Renal pelvis (tissue), 4 donors: ENCODE results near the gene NUF2. TPM values are rescaled to one million over a fixed set of nuclear protein-coding genes. Genes with fewer than 3 reads are reported as not detected.
"Not testable (repeated sequence)": the region's sequence is repeated elsewhere in the genome, so short reads cannot be mapped to it uniquely, and the experiment has no call there.

ENCODE experiments used
- DNase-seq: peaks from one replicate; pipeline ENCODE4 v3.0.0-alpha.2; 2013
- polyA plus RNA-seq, 3 donors: library from polyadenylated mRNA; unstranded; fragments of 120-200 nt; gene quantifications; one replicate each; pipeline ENCODE4 v1.2.1, GENCODE V29; 2013; ENCODE audit not compliant: insufficient read length in 3 of 3

Gene NUF2
- polyA plus RNA-seq, 3 donors: 24.0 to 29.9 (median 26.6) TPM

DNA sequence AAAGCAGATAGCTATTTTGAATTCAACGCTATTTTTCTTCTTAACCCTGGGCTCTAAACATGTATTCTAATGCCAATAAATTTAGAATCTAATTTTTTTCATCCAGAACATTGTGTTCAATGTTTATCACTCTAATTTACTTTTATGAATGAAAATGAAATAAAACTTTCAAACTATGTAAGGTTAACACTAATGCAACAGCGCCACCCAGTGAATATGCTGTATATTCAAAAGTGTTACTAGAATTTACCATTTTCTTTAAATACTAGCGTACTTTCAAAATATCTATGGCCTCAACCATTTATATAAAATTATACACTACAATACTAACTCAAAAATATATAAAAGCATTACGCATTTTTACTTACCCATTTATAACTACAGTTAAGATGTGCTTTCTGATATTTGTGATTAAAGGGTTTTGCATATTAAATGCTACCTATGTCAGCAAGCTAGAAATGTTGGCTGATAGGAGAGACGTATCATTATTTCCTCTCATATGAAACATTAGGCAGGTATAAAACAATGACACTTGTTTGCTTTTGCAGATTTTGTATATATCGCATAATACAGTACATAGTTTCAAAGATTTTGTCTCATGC is 5.9 kb upstream of the NUF2 start:
- peak; percentile 28 for DNase-seq

DNA sequence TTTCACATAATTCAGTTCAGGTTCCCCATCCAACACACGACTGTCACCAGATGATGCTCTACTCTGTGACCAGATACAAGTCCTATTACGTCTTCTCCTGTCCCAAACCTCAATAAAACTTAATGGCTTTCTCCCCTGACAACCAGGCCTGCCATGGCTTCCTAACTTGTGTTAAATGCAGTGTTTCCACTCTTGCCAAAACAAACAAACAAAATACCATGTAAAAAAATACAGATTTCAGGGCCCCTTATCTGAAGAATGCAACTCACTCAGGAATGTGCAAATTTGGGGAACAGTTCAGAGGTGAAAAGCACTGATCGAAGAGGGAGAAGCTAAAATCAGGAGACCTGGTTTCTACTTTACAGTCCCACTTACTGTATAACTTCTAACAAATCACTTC is 863 bp upstream of the NUF2 start:
- peak; percentile 10 for DNase-seq

DNA sequence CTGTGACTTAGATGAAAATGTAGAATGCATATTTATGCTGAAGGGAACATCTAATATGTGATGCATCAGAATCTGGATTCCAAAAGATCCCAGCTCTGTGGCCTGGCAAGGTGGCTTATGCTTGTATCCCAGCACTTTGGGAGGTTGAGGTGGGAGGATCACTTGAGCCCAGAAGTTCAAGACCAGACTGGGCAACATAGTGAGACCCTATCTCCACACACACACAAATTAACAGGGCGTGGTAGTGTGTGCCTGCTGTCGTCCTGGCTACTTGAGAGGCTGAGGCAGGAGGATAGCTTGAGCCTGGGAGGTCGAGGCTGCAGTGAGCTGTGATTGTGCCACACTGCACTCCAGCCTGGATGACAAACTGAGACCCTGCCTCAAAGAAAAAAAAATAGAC is 1.6 kb downstream of the NUF2 start:
- DNase-seq: not testable (repeated sequence)

DNA sequence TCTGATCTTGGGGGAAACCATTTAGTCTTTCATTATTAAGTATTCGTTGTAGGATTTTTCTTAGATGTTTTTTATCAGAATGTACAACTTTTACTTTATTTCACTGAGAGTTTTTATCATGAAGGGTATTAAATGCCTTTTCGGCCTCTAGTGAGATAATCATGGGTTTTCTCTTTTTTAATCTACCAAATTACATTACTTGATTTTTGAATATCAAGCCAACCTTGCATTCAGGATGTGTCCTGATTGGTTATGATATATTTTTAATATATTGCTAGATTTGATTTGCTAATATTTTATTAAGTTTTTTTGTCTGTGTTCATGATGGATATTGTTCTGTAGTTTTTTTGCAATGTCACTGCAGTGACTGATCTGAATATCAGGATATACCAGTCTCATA is 9.4 kb downstream of the NUF2 start:
- DNase-seq: no peak

DNA sequence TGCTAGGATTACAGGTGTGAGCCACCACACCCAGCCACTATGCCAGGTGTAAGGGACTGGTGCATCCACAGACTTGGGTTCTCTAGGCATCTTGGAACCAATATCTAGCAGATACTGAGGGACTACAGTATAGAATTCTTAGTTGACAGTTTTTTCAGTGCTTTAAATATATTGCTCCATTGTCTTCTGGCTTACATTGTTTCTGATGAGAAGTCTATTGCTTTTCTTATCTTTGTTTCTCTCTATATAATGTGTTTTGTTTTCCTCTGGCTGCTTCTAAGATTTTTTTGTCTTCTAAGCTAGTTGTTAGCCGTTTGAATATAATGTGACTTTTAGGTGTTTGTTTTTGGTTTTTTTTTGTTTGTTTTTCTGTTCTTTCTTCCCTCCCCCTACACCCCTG is 13.5 kb downstream of the NUF2 start:
- DNase-seq: no peak

DNA sequence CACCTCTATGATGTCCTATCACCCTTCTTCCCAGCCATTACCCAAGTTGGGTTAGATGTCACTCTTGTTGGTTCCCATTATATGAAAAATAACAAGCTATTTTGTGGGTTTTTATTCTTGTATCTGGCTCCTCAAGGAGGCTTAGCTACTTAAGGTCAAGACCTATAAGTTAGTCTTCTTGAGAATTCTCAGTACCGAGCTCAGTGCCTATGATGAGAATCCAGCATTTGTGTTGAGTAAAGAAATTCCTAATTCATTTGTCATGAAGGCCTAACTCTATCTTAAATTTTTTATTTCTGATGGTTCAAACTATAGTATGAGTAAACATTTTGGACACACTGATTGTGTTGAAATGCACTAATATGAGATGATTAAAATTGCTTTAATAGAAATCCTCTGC is 15.9 kb downstream of the NUF2 start:
- no peak for DNase-seq

DNA sequence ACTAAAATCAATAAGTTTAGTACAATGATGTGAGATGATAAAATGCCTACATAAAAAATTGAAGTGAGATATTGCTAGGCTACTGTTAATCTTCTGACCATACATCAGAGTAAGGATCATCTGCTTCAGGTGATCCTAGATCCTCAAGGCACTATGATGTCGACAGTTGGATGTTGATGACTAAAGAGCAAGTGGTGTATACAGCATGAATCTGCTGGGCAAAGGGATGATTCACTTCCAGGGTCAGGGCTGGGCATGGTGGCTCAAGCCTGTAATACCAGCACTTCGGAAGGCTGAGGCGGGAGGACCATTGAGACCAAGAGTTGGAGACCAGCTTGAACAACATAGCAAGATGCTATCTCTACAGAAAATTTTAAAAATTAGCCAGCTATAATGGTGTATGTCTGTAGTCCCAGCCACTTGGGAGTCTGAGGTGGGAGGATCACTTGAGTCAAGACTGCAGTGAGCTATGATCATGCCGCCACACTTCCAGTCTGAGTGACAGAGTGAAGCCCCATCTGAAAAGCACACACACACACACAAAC is 24.6 kb downstream of the NUF2 start:
- DNase-seq: no peak

DNA sequence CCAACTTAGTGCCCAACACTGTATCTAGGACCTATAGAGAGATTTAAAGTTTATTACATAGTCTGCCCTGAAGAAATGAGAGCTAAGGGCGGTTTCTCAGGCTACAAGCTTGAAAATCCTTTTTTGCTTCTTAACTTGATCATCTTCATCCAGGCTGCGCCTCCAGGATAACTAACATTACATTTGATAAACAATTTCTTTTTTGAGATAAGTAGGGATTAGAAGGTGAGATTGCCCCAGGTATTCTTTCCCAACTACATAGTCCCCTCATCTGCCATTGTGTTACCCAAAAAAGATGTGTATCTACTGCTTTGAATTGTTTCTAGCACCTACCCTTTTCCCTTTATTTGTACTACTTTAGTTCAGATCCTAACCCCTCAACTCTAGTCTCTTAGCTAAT is 25.4 kb downstream of the NUF2 start:
- DNase-seq: no peak

DNA sequence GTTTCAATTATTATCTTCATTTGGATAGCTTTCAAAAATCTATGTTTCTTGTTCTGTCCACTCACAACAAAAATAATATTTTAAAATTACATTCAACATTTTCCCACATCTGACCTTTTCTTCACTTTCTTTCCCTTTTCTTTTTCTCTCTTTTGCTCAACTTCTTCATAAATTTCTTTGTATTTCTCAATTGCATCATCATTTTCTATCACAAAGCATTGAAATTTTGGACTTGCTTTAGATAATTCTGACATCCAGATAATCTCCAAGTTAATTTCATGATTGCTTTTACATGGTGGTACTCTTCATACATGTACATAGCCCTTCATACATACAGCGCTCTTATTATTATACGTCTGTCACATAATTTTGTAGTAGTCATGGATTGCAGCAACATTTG is 30.2 kb downstream of the NUF2 start:
- DNase-seq: no peak

DNA sequence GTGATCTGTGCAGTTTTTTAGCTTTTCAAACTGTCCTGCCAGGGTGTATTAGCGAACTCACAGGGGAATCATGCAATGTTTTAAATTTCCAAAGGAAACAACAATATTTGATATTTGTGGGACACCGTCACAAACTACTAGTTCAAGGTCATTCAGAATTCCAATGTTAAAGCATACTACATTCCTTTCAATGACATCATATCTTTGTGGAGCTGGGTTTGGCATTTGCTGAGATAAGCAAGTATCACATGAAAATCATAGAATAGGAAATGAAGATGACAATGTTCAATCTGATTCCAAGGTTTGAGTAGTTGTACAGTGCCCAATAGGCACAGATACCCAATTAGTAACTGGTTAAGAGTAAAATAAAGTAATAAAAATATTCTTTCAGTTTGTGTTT is 35.6 kb downstream of the NUF2 start:
- DNase-seq: no peak

DNA sequence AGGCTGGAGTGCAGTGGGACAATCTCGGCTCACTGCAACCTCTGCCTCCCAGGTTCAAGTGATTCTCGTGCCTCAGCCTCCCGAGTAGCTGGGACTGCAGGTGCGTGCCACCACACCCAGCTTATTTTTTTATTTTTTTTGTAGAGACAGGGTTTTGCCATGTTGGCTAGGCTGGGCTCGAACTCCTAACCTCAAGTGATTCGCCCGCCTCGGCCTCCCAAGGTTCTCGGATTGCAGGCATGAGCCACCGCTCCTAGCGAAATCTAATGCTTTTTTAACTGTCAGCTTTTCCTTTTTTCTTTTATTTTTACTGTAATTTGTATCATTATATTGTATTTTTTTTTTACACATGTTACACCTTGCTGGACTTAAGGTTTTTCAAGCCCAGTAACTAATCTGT is 36.4 kb downstream of the NUF2 start:
- DNase-seq: not testable (repeated sequence)

DNA sequence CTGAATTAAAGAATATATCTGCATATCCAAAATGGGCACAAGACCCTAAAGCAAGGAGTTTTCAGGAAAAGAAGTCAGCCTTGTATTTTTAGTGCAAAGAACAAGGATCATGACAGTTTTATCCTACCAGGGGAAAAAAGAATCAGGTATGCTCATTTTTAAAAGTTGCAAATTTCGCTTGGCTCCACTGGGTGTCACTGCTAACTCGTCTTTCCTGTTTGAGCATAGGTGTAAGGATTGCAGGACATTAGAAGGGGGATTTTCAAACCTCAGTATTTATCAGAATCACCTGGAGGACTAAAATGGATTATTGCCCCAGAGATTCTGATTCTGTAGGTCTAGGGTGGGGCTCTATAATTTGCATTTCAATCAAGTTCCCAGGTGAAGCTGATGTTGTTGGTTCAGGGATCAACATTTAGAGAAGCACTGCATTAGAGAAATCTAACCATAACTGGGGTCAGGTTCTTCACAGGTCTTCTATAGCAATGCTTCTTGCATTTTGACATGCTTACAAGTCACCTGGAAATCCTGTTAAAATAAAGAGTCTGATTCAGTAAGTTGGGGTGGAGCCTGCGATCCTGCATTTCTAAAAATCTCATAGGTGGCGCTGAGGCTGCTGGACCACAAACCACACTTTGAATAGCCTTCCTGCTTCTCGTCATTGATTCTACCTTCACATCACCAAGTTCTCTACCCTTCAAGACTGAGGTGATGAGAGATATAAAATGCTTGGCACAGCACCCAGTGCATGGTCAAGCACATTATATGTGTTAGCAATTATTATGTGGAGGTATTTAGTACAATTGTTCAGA is 39.6 kb downstream of the NUF2 start:
- DNase-seq: peak; percentile 19

DNA sequence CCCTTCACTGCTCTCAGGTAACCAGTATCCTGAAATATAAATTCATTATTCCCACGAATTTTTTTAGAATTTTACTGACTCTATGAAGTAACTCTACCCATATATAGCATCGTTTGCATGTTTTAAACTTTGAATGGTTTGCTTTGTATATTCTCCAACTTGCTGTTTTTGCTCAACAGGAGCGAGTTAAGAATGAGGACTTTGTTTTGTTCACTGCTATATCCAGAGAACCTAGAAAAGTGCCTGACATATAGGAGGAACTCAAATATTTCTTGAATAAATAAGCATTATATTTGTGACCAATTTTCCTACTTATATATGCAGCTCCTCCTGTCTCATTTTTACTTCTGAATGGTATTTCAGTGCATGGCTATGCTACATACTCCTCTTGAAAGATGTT is 43.4 kb downstream of the NUF2 start:
- DNase-seq: no peak

DNA sequence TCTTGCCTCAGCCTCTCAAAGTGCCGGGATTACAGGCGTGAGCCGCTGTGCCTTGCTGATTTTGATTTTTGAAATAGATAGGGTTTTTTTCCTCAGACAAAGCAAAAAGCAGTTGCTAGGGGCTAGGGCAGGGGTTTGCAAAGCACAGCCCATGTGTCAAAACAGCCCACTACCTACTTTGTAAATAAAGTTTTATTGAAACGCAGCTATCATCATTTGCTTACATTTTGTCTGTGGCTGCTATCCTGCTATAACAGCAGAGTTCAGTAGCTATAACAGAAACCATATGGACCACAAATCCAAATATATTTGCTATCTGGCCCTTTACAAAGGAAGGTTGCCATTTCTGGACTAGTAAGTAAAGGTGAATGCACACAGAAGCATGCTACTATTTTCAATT is 44.8 kb downstream of the NUF2 start:
- no peak for DNase-seq

DNA sequence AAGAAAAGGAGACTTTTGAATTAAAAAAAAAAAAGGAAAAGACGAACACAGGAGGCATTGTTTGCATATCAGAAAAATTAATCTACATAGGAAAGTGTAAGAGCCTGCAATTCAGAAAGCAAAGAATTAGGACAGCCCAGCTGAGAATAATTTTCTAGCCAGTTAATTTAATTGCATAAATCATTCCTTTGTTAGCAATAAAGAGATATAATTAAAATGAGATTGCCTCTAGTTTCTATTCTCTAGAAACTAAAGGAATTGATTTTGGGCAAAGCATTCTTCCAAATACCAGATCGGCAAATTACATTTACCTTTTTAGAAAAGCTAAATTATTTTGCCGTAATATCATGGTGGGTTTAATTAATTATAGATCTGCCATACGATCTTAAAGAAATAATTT is 46.0 kb downstream of the NUF2 start:
- DNase-seq: no peak

DNA sequence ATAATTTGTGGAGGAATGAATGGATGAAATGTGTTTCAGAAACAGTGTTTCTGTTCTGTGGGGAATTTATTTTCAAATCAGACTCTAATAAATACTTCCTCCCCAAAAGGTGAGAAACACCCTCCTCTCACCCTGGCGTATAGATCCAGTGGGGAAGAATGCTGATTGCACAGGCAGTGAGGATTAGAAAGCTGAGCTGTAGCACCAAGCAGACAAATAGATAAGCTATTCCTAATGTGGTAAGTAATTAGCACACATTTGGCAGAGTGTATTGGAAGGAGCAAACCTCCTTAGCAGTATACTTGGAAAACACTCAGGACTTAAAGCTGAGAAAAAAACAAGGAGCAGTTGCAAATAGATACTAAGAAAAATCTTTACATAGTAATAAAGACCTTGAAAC is 50.8 kb downstream of the NUF2 start:
- DNase-seq: no peak

DNA sequence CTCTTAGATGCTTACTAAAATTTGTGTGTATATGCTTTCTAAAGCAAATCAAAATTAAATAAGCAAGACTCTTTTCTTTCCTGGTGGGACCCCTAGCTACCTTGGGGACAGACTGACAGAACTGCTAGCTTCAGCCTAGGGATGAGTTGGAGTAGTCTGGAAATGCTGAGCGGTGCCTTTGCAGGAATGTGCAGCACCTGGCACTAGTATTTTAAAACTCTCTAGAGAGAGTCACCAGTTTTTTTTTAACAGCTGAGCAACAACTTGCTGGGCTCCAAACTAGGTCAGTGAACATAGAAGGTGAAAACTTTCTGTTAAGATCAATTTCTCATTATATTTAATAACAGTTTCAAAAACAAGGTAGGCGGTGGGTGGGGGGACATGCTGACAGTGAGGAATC is 56.8 kb downstream of the NUF2 start:
- no peak for DNase-seq

DNA sequence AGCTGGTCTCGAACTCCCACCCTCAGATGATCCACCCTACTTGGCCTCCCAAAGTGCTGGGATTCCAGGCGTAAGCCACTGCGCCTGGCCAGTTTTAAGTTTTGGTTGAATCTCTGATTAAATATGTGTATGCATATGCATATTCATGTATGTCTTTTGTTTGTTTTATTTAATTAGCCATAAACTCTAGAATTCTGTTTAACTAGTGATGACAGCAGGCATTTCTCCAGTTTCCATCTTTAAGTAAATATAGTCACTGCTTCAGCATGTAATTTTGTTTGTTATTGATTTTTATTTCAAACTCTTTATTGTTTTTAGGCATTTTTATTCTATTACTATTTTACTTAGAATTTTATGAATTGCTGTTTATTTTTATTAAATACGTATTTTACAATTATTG is 58.0 kb downstream of the NUF2 start:
- no peak for DNase-seq

DNA sequence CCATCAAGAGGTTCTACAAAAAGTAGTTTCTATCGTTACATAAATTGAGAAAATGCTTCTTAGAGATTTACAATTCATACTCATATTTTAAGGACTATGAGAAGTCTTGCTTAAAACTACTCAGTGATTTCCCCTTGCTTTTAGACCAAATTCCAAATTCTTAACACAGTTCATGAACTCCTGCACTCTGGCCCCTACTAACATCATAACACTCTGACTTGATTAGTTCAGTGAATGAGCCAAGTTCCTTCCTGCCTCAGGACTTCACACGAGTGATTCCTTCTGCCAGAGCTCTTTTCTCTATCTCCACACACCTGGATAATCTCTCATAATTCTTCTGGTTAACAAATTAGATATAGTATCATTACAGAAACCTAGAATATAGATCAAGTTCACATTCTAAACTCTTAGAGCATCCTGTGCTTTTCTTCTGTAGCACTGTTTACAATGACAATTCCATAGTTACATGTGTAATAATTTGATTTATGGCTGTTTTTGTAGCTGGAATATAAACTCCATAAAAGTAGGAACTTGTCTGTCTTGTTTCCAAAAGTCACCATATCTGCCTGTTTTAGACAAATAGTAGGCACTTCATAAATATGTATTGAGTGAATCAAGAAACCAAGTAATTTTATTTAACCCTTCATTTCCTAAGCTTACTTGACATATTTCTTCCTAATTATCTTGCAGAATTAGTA is 59.9 kb downstream of the NUF2 start:
- DNase-seq: peak; percentile 35

DNA sequence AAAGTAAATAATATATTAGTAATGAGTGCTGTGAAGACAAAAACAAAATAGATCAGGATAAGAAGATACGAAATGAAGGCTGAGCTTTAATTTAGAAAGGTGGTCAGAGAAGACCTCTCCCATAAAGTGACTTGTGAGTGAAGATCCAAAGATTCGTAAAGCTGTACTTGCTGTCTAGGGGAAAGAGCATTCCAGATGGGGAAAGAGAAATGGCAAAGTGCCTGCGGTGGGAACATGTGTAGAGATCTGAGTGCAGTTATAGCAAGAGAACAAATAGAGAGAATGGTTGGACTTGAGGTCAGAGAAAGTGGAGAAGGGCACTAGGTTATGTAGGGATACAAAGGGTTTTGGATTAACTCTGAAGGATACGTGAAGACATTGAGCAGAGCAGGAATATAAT is 60.6 kb downstream of the NUF2 start:
- DNase-seq: no peak

DNA sequence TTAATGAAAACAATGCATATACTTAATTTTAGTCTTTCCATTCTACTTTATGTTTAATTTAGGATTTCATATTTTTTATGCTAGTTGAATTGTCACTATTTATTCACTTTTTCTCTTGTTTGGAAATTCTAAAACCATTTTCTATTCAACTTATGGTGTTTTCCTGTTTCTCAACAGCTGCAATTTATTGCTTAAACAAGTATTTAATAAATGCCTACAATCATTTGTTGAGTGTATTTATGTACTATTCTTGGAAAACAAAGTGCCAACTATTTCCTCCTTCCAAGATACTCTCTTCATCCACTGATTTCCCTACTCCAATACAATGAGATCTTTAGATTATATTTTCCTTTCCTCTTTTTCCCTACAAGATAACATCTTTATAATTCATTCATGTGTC is 65.4 kb downstream of the NUF2 start:
- no peak for DNase-seq

DNA sequence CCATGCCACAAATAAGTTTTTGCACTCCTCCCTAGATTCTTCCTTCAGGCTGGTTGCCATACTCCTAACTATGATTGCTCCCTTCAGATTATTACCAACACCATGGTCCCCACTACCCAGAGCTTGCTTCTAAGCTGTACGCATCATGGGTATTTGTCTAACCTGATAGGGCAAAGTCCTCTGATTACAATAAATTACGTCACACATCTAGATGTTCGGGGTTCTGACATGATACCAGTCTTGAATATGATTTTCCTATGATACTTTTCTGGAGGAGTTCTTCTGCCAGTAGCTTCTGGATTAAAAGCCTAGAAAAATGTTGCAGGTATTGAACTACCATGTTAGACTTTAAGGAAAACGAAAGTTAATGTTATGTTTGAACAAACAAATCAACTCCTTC is 67.2 kb downstream of the NUF2 start:
- DNase-seq: no peak

DNA sequence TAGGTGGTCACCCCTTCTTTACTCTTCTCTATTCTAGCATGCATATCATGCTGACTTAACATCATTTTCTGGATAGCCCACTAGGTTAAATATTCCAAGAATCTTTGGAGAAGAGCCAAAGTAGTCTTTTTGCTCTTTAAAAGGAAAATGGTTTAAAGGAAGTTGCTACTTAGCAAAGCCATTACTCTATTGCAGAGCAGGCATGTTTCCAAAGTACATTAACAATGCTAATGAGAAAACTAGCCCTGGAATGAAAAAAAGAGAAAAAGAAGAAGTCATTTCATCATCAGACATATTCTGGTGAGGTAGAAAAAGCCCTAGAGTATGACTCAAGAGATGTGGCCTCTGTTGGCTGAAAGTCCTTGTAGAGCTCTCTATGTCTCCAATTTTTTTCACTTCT is 74.0 kb downstream of the NUF2 start:
- DNase-seq: peak; percentile 43
